Astrocyte (in vitro differentiated cells and primary cell): ENCODE measurements around the gene NHLRC2. TPM values are rescaled to one million over a fixed set of nuclear protein-coding genes. Genes with fewer than 3 reads are reported as not detected.

ENCODE experiments used
- DNase-seq: peaks from one replicate; pipeline ENCODE4 v3.0.0-alpha.2; 2010; ENCODE audit warnings: low read depth
- FAIRE-seq: peaks from 2 replicates; lab custom pipeline; 2011; peaks lifted over from hg19 to GRCh38; lab: Jason Lieb, UNC
- H2AFZ ChIP-seq: 2 replicates; pipeline ENCODE4 v1.6.0; 2012; ENCODE audit warnings: low read depth, low read length, inconsistent platforms
- H3K27ac ChIP-seq: 2 replicates; pipeline ENCODE4 v1.5.1; 2011; ENCODE audit warnings: low read depth, low read length, inconsistent platforms
- H3K27me3 ChIP-seq: 2 replicates; pipeline ENCODE4 v1.6.0; 2011; ENCODE audit warnings: low read length, inconsistent platforms; ENCODE audit not compliant: insufficient read depth
- H3K36me3 ChIP-seq: 2 replicates; pipeline ENCODE4 v1.5.1; 2011; ENCODE audit warnings: low read length, inconsistent platforms; ENCODE audit not compliant: insufficient read depth
- H3K4me1 ChIP-seq: 2 replicates; pipeline ENCODE4 v1.5.1; 2011; ENCODE audit warnings: low read length, inconsistent platforms; ENCODE audit not compliant: insufficient read depth
- H3K4me2 ChIP-seq: 2 replicates; pipeline ENCODE4 v1.6.0; 2012; ENCODE audit warnings: low read length, inconsistent platforms
- H3K4me3 ChIP-seq: 2 replicates; pipeline ENCODE4 v1.5.1; 2011; ENCODE audit warnings: low read depth, mild to moderate bottlenecking, low read length, inconsistent platforms; ENCODE audit not compliant: insufficient read depth
- H3K79me2 ChIP-seq: 2 replicates; pipeline ENCODE4 v1.6.0; 2012; ENCODE audit warnings: mild to moderate bottlenecking, low read length, inconsistent platforms; ENCODE audit not compliant: insufficient read depth
- H3K9ac ChIP-seq: 2 replicates; pipeline ENCODE4 v1.6.0; 2012; ENCODE audit warnings: mild to moderate bottlenecking, low read length, inconsistent platforms
- H3K9me3 ChIP-seq: 2 replicates; pipeline ENCODE4 v1.5.1; 2012; ENCODE audit warnings: low read depth, mild to moderate bottlenecking, low read length, inconsistent platforms; ENCODE audit not compliant: insufficient read depth
- H4K20me1 ChIP-seq: 2 replicates; pipeline ENCODE4 v1.6.0; 2012; ENCODE audit warnings: low read length, inconsistent platforms; ENCODE audit not compliant: insufficient read depth
- H3K27ac Mint-ChIP-seq: one replicate; pipeline ENCODE4 v1.8.0; 2021; ENCODE audit warnings: mild to moderate bottlenecking, mixed read lengths; ENCODE audit not compliant: unreplicated experiment
- H3K27me3 Mint-ChIP-seq: one replicate; pipeline ENCODE4 v1.8.0; 2021; ENCODE audit warnings: low read depth, mixed read lengths; ENCODE audit not compliant: unreplicated experiment
- H3K36me3 Mint-ChIP-seq: one replicate; pipeline ENCODE4 v1.8.0; 2021; ENCODE audit warnings: low read depth, mixed read lengths; ENCODE audit not compliant: unreplicated experiment
- H3K4me1 Mint-ChIP-seq: one replicate; pipeline ENCODE4 v1.8.0; 2021; ENCODE audit warnings: low read depth, mixed read lengths; ENCODE audit not compliant: unreplicated experiment
- H3K4me3 Mint-ChIP-seq: one replicate; pipeline ENCODE4 v1.8.0; 2021; ENCODE audit warnings: mild to moderate bottlenecking, moderate library complexity, mixed read lengths; ENCODE audit not compliant: unreplicated experiment
- H3K9me3 Mint-ChIP-seq: one replicate; pipeline ENCODE4 v1.8.0; 2021; ENCODE audit warnings: mild to moderate bottlenecking, mixed read lengths; ENCODE audit not compliant: unreplicated experiment
- CTCF ChIP-seq: IDR thresholded peaks from 2 replicates; pipeline ENCODE4 v1.5.1; 2011; ENCODE audit warnings: low read depth, mild to moderate bottlenecking, inconsistent platforms, low read length, moderate library complexity; ENCODE audit not compliant: insufficient read depth
- EZH2 ChIP-seq: IDR thresholded peaks from 2 replicates; pipeline ENCODE4 v1.6.1; 2012; ENCODE audit warnings: mild to moderate bottlenecking, low read length, inconsistent platforms; ENCODE audit not compliant: insufficient read depth
- total RNA-seq: library from RNA; stranded (reverse); gene quantifications from 2 replicates; pipeline ENCODE4 v1.2.1, GENCODE V29; 2021

Gene NHLRC2
- total RNA-seq, 1 donor from 2014 or later: 16.9 TPM

GRCh38 chr10:113920875-113921274 is 66.4 kb downstream of the NHLRC2 start:
- H2AFZ ChIP-seq: no peak overlapping the region
- H3K36me3 ChIP-seq: no peaks in the 10 kb centered on the region
- no peaks in the 10 kb centered on the region for H4K20me1 ChIP-seq
- H3K4me3 ChIP-seq: no peak overlapping the region
- Mint-ChIP-seq H3K4me1 (no peaks in the 10 kb centered on the region), H3K27ac (no peak overlapping the region), H3K27me3 (peaks cover 2% of the 10 kb centered on the region), H3K9me3 (peaks cover 6% of the 10 kb centered on the region), H3K4me3 (no peak overlapping the region), H3K36me3 (peaks cover 1% of the 10 kb centered on the region)
- H3K27me3 ChIP-seq: no peaks in the 10 kb centered on the region
- TF ChIP-seq EZH2 (no peak), CTCF (no peak)
- H3K79me2 ChIP-seq: no peaks in the 10 kb centered on the region
- DNase-seq (no peak), FAIRE-seq (no peak)
- H3K4me2 ChIP-seq: no peak overlapping the region
- H3K27ac ChIP-seq: no peak overlapping the region
- no peak overlapping the region for H3K9ac ChIP-seq
- H3K4me1 ChIP-seq: no peaks in the 10 kb centered on the region
- no peaks in the 10 kb centered on the region for H3K9me3 ChIP-seq

GRCh38 chr10:113921561-113922370 is 67.3 kb downstream of the NHLRC2 start:
- Mint-ChIP-seq H3K36me3 (peaks cover 1% of the 10 kb centered on the region), H3K9me3 (peaks cover 6% of the 10 kb centered on the region), H3K4me3 (no peak overlapping the region), H3K4me1 (no peaks in the 10 kb centered on the region), H3K27ac (no peak overlapping the region), H3K27me3 (peaks cover 2% of the 10 kb centered on the region)
- H3K4me2 ChIP-seq: no peak overlapping the region
- no peak for FAIRE-seq
- H3K9me3 ChIP-seq: no peaks in the 10 kb centered on the region
- no peaks in the 10 kb centered on the region for H3K27me3 ChIP-seq
- H3K4me1 ChIP-seq: no peaks in the 10 kb centered on the region
- no peak overlapping the region for H3K9ac ChIP-seq
- H2AFZ ChIP-seq: no peak overlapping the region
- no peak overlapping the region for H3K4me3 ChIP-seq
- no peak overlapping the region for H3K27ac ChIP-seq
- no peaks in the 10 kb centered on the region for H4K20me1 ChIP-seq
- no peak for TF ChIP-seq CTCF
- no peak for TF ChIP-seq EZH2
- no peaks in the 10 kb centered on the region for H3K79me2 ChIP-seq
- DNase-seq: no peak
- no peaks in the 10 kb centered on the region for H3K36me3 ChIP-seq
